ENCODE measurements around the gene SLC23A2.
"Not testable (repeated sequence)": the region's sequence is repeated elsewhere in the genome, so short reads cannot be mapped to it uniquely, and the experiment has no call there.

Gene SLC23A2

GRCh38 chr20:5008759-5009158 lies 7.4 kb upstream of the SLC23A2 start:
- DNase-seq (ENCODE audit: low read depth, low spot score), result no peak

- DNase-seq (ENCODE audit: low read depth, low spot score), result no peak
Observed at GRCh38 chr20:5005326-5005725, 4.0 kb upstream of the SLC23A2 start.

GRCh38 chr20:5004825-5005224 lies 3.5 kb upstream of the SLC23A2 start:
- DNase-seq (ENCODE audit: low read depth, low spot score), result not testable (repeated sequence)

DNA sequence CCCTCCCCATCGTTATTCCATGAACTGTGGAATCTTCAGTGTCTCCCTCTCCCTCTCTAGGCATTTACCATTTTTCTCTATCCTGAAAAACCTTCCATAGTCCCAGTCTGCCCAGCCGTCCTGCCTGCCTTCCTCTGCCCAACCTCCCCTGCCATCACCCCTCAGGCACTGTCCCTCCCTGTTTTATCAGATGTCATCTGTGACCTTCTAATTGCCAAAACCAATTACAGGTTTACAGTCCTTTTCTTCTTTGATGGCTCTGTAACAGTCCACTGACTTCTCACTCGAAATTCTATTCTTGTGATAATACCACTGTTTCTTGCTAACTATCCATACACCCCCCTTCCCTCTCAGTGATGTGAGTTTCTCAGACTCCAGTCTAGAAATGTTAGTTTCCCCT lies 2.3 kb upstream of the SLC23A2 start:
- no peak for DNase-seq (ENCODE audit: low read depth, low spot score)

- DNase-seq (ENCODE audit: low read depth, low spot score), result no peak
Observed at GRCh38 chr20:5002077-5002413, 735 bp upstream of the SLC23A2 start.

DNA sequence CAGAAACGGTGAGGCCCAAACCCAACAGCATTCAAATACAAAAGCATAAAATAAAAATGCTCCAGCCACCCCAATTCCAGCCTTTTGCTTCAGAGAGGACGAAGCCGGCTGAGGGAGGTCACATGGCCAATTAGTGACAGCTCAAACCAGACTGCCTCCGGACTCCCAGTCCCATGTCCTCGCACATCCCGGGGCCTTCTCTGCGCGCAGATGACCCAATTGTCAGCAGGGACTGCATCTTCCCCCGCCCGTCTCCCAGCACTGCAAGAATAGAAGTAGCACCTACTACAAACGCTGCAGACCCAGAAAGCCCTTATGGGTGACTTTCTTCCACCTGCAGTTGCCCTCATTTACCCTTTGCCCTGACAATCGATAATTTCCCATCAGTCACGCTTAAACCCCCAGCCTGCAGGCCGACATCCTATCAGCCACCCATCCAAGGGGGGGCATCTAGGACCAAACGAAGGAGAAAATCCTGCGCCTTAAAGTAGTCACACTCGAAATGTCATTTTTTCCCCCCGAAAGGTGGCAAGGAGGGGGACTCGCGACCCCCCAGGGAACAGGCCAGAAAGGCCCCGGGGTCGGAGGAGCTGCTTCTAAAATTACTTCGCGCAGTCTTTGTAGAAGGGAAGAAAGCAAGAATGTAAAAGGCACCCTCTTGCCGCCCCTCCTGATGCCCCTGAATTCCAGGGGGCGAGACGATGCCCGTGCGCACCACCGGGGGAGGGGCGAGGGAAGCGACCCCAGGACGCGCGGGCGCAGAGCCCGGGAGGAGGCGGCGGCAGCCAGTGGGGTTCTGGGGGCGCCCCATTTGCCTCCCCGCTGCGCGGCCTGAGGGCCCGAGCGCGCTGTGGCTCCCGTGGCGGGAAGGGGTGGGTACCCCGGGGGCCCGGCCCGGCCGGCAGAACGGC lies 792 bp downstream of the SLC23A2 start:
- no peak for DNase-seq (ENCODE audit: low read depth, low spot score)

GRCh38 chr20:4999788-5000187 lies 1.5 kb downstream of the SLC23A2 start:
- DNase-seq (ENCODE audit: low read depth, low spot score), result no peak

- DNase-seq (ENCODE audit: low read depth, low spot score), result no peak
Observed at GRCh38 chr20:4998160-4998651, 3.1 kb downstream of the SLC23A2 start.

GRCh38 chr20:4997222-4997621 lies 4.1 kb downstream of the SLC23A2 start:
- no peak for DNase-seq (ENCODE audit: low read depth, low spot score)

DNA sequence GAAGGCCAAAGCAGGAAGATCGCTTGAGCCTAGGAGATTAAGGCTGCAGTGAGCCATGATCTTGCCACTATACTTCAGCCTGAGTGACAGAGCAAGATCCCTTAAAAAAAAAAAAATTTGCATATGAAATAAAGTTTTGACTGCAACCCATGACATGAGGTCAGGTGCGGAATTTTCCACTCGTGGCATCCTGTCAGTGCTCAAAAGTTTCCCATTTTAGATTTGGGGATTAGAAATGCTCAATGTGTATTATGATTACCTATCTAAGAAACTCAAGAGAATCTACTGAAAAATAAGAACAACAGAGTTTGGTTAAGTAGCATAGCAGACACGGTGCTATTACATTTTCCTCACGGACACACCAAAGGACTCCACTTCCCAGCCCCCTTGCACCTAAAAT lies 11.7 kb downstream of the SLC23A2 start:
- no peak for DNase-seq (ENCODE audit: low read depth, low spot score)

GRCh38 chr20:4987130-4987529 lies 14.2 kb downstream of the SLC23A2 start:
- no peak for DNase-seq (ENCODE audit: low read depth, low spot score)

- DNase-seq (ENCODE audit: low read depth, low spot score), result no peak
Observed at GRCh38 chr20:4985658-4986057, 15.7 kb downstream of the SLC23A2 start.

DNA sequence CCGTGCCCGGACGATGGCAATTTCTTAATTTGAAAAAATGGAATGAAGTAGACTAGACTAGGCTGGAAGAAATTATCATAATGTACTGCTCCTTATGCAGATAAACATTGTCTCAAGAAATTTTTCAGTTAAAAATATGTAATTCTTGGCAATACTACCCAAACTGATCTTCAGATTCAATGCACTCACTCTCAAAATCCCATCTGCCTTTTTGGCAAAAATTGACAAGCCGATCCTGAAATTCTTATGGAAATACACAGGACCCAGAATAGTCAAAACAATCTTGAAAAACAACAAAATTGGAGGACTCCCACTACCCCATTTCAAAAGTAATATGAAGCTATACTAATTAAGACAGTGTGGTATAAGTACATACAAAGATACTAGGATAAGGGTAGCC lies 19.0 kb downstream of the SLC23A2 start:
- no peak for DNase-seq (ENCODE audit: low read depth, low spot score)

DNA sequence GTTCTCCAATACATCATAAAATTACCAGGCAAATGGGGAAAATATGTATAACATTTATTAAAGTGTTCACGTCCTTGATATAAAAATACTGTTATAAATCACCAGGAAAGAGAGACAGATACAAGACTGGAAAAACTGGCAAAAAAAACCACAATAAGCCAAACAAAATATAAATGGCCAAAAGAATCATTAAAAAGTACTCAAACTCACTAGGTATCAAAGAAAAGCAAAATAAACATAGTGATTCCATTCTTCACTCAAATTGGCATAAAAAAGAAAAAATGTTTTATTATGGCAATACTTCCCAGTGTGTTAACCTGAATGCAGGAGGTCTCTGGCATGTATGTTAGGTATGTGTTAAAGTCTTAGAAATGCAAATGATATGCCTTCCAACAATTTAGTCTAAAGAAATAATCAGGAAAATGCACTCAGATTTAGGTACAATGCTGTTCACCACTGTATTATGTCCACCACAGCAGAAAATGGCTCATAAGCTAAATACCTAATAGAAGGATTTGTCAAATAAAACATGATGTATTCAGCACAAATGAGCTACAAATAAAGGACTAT lies 21.4 kb downstream of the SLC23A2 start:
- DNase-seq (ENCODE audit: low read depth, low spot score), result no peak

GRCh38 chr20:4978050-4978918 lies 23.0 kb downstream of the SLC23A2 start:
- no peak for DNase-seq (ENCODE audit: low read depth, low spot score)

DNA sequence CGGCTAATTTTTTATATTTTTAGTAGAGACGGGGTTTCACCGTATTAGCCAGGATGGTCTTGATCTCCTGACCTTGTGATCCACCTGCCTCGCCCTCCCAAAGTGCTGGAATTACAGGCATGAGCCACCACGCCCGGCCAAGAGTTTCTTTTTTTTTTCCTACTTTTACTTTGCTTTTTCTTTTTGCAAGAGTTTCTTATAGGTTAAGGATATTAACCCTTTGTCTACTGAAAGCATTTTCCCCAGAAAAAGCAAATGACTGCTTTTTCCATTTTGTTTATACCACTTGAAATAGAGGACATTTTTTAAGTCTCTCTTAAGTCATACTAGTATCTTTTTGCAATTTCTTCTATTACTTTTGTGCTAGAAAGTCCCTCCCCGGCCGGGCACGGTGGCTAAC lies 25.3 kb downstream of the SLC23A2 start:
- not testable (repeated sequence) for DNase-seq (ENCODE audit: low read depth, low spot score)

- peak; percentile 24 for DNase-seq (ENCODE audit: low read depth, low spot score)
Observed at GRCh38 chr20:4973330-4974097, 27.8 kb downstream of the SLC23A2 start.

- no peak for DNase-seq (ENCODE audit: low read depth, low spot score)
Observed at GRCh38 chr20:4972506-4973251, 28.6 kb downstream of the SLC23A2 start.

- no peak for DNase-seq (ENCODE audit: low read depth, low spot score)
Observed at GRCh38 chr20:4971064-4971463, 30.2 kb downstream of the SLC23A2 start.

GRCh38 chr20:4967752-4968477 lies 33.4 kb downstream of the SLC23A2 start:
- DNase-seq (ENCODE audit: low read depth, low spot score), result no peak

Data from smooth muscle cell of the brain vasculature (primary cell).